Measurements from ENCODE around the gene USP49. TPM values are rescaled to one million over a fixed set of nuclear protein-coding genes. Genes with fewer than 3 reads are reported as not detected.

USP49 gene
- total and polyA plus RNA-seq, 2 of the 13 experiments (the other 11 are each of a cell fraction or from before 2014, with no cell fraction given), result 2.9 to 4.3 TPM

DNA sequence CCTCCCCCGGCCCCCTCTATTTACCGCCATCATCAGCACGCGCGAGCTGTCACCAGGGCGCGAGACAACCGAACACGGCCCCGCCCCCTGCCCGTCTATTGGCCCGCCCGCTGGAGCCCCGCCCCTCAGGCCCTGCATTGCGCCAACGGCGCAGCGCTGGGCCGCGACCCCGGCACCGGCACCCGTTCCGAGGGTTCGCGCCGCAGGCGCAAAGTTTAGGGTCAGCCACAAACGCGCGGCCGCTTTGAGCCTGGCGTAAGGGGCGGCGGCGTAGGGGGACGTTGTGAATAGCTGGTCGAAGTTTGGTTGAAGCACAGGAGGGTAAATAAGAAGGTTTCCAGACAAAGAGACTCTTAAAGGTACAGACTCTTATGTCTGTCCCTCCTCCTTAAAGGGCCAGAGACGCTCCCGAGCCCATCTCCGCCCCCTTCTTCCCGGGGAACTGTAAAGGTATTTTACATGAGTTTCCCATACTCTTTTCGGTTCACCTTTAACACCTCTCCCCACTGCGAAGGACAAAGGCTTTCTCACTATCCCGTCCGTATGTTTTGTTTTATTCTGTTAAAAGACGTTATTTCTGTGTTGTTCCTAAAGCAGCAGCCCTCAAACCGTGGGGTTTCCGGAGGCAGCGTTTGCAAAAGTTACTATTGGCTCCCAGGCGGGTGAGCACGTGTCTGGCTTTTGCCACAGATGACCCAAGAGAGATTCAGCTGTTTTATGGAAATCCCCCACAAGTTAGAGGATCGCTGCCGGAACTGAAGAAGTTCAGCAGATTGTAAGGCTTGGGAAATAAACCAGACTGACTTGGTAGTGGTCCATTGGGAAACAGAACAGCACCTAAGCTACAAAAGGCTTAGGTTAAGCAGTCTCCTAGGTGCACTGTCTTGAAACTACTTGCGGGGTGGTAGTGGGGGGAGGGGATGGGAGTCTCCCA, at the start of gene USP49 (continued):
- TF ChIP-seq, protein P1, sequence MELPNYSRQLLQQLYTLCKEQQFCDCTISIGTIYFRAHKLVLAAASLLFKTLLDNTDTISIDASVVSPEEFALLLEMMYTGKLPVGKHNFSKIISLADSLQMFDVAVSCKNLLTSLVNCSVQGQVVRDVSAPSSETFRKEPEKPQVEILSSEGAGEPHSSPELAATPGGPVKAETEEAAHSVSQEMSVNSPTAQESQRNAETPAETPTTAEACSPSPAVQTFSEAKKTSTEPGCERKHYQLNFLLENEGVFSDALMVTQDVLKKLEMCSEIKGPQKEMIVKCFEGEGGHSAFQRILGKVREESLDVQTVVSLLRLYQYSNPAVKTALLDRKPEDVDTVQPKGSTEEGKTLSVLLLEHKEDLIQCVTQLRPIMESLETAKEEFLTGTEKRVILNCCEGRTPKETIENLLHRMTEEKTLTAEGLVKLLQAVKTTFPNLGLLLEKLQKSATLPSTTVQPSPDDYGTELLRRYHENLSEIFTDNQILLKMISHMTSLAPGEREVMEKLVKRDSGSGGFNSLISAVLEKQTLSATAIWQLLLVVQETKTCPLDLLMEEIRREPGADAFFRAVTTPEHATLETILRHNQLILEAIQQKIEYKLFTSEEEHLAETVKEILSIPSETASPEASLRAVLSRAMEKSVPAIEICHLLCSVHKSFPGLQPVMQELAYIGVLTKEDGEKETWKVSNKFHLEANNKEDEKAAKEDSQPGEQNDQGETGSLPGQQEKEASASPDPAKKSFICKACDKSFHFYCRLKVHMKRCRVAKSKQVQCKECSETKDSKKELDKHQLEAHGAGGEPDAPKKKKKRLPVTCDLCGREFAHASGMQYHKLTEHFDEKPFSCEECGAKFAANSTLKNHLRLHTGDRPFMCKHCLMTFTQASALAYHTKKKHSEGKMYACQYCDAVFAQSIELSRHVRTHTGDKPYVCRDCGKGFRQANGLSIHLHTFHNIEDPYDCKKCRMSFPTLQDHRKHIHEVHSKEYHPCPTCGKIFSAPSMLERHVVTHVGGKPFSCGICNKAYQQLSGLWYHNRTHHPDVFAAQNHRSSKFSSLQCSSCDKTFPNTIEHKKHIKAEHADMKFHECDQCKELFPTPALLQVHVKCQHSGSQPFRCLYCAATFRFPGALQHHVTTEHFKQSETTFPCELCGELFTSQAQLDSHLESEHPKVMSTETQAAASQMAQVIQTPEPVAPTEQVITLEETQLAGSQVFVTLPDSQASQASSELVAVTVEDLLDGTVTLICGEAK (IDR thresholded peaks at IDR 0.05), result no peak
- TF ChIP-seq, protein P1 (CRISPR knock-in tag; IDR thresholded peaks at IDR 0.05), result no peak; the same call in 1 of the 2 replicates
- TF ChIP-seq ZNF569 (CRISPR knock-in tag; IDR thresholded peaks at IDR 0.05; ENCODE audit: borderline replicate concordance) (no peak), MAFG (CRISPR knock-in tag; IDR thresholded peaks at IDR 0.05) (no peak), SOX6 (IDR thresholded peaks at IDR 0.05) (no peak), SOX6 (CRISPR knock-in tag; IDR thresholded peaks at IDR 0.05) (peak; percentile 9; the same call in 1 of the 2 replicates), MZF1 (CRISPR knock-in tag; IDR thresholded peaks at IDR 0.05; ENCODE audit: borderline replicate concordance) (no peak), HDAC1 (CRISPR knock-in tag; IDR thresholded peaks at IDR 0.05) (peak; percentile 66), NFYC (CRISPR knock-in tag; IDR thresholded peaks at IDR 0.05) (peak; percentile 64), PRPF4 (IDR thresholded peaks at IDR 0.05; ENCODE audit: low read depth, low read length, poor library complexity, severe bottlenecking) (no peak), ZFP82 (CRISPR knock-in tag; IDR thresholded peaks at IDR 0.05; ENCODE audit: borderline replicate concordance) (no peak), PITX1 (CRISPR knock-in tag; IDR thresholded peaks at IDR 0.05) (peak; percentile 9; the same call in 1 of the 2 replicates), ZNF761 (CRISPR knock-in tag; conservative IDR thresholded peaks at IDR 0.05) (0 out of 2 replicates have a peak, but pooled peaks have one; percentile 32), SIN3B (IDR thresholded peaks at IDR 0.05; ENCODE audit: low read length) (no peak), PAWR (CRISPR knock-in tag; IDR thresholded peaks at IDR 0.05; ENCODE audit: borderline replicate concordance) (no peak), GLI4 (CRISPR knock-in tag; IDR thresholded peaks at IDR 0.05; ENCODE audit: borderline replicate concordance) (peak; percentile 51; the same call in 1 of the 2 replicates)
- TF ChIP-seq, protein P2, sequence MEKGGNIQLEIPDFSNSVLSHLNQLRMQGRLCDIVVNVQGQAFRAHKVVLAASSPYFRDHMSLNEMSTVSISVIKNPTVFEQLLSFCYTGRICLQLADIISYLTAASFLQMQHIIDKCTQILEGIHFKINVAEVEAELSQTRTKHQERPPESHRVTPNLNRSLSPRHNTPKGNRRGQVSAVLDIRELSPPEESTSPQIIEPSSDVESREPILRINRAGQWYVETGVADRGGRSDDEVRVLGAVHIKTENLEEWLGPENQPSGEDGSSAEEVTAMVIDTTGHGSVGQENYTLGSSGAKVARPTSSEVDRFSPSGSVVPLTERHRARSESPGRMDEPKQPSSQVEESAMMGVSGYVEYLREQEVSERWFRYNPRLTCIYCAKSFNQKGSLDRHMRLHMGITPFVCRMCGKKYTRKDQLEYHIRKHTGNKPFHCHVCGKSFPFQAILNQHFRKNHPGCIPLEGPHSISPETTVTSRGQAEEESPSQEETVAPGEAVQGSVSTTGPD (CRISPR knock-in tag; IDR thresholded peaks at IDR 0.05), result no peak
- TF ChIP-seq, protein P3, sequence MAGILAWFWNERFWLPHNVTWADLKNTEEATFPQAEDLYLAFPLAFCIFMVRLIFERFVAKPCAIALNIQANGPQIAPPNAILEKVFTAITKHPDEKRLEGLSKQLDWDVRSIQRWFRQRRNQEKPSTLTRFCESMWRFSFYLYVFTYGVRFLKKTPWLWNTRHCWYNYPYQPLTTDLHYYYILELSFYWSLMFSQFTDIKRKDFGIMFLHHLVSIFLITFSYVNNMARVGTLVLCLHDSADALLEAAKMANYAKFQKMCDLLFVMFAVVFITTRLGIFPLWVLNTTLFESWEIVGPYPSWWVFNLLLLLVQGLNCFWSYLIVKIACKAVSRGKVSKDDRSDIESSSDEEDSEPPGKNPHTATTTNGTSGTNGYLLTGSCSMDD (CRISPR knock-in tag; IDR thresholded peaks at IDR 0.05), result no peak
